HepG2 (cell line): ENCODE data around the gene COMP. TPM values are rescaled to one million over a fixed set of nuclear protein-coding genes. Genes with fewer than 3 reads are reported as not detected.

ENCODE experiments used
- ATAC-seq: fragments of 200-7000 bp; cut with Tn5 transposase; 3 replicates; pipeline ENCODE4 v1.9.1; 2020; ENCODE audit warnings: mild to moderate bottlenecking, moderate library complexity
- BruUV-seq: library from RNA; stranded (reverse); fragments of 400-500 nt; replicated peaks from 2 replicates; lab custom pipeline; 2021; lab: Mats Ljungman, UMichigan
- CTCF ChIA-PET: fragments of 300-600 bp; formaldehyde crosslinking; extraction: SDS; loops from one replicate; lab custom pipeline; 2021; ENCODE audit warnings: low total read pairs, inconsistent platforms, low intra/inter-chr PET ratio; lab: Yijun Ruan, JAX
- POLR2A ChIA-PET: fragments of 350-600 bp; sonication (Branson Sonifier 250); formaldehyde crosslinking; loops from one replicate; lab custom pipeline; 2020; ENCODE audit warnings: antibody characterized with exemption, inconsistent platforms; lab: Yijun Ruan, JAX
- DNase-seq: peaks from one replicate; pipeline ENCODE4 v3.0.0-alpha.2; 2015; ENCODE audit warnings: low spot score
- FAIRE-seq: peaks from 3 replicates; lab custom pipeline; 2011; peaks lifted over from hg19 to GRCh38; lab: Jason Lieb, UNC
- H2AFZ ChIP-seq: one replicate; pipeline ENCODE4 v1.6.1; 2011; ENCODE audit warnings: low read length, inconsistent platforms
- H3K27ac ChIP-seq: fragments of 300-600 bp; 3 replicates; pipeline ENCODE4 v1.8.0; 2011; ENCODE audit warnings: mixed run types, mild to moderate bottlenecking, mixed read lengths, low read length, inconsistent platforms; ENCODE audit not compliant: insufficient read depth; ENCODE audit errors: extremely low read length
- H3K27me3 ChIP-seq, 2 experiments: fragments of 200-600 bp in 1 of 2; 2 replicates in 1 of 2; 3 replicates in 1 of 2; pipeline versions ENCODE4 v1.6.0 to v1.8.0; 2011; ENCODE audit warnings: low read length in 2 of 2, mild to moderate bottlenecking in 2 of 2, moderate library complexity in 2 of 2, inconsistent platforms in 1 of 2; ENCODE audit not compliant: insufficient read depth in 2 of 2, control insufficient read depth in 1 of 2
- H3K36me3 ChIP-seq, 2 experiments: fragments of 200-600 bp in 1 of 2; replicated peaks in 1 of 2; 2 replicates in 1 of 2; 3 replicates in 1 of 2; pipeline versions ENCODE4 v1.5.1 to v1.8.0; 2011; ENCODE audit warnings: low read length in 2 of 2, inconsistent platforms in 1 of 2; ENCODE audit not compliant: insufficient read depth in 2 of 2, control insufficient read depth in 1 of 2
- H3K4me1 ChIP-seq: 2 replicates; pipeline ENCODE4 v1.5.1; 2012; ENCODE audit warnings: low read length, inconsistent platforms; ENCODE audit not compliant: insufficient read depth
- H3K4me2 ChIP-seq: 2 replicates; pipeline ENCODE4 v1.6.0; 2011; ENCODE audit warnings: low read depth, low read length, inconsistent platforms
- H3K4me3 ChIP-seq, 3 experiments: fragments of 200-600 bp in 1 of 3; sonication (generic), shearing (Covaris generic) in 1 of 3; replicated peaks in 1 of 3; 2 replicates each; pipeline ENCODE4 v1.5.1; 2011 to 2016; ENCODE audit warnings: low read length in 3 of 3, inconsistent platforms in 2 of 3, low read depth in 2 of 3, mild to moderate bottlenecking in 2 of 3, control low read depth in 1 of 3, mixed read lengths in 1 of 3; ENCODE audit not compliant: insufficient read depth in 1 of 3
- H3K79me2 ChIP-seq: one replicate; pipeline ENCODE4 v1.6.1; 2011; ENCODE audit warnings: low read length, inconsistent platforms; ENCODE audit not compliant: insufficient read depth
- H3K9ac ChIP-seq: 2 replicates; pipeline ENCODE4 v1.6.0; 2011; ENCODE audit warnings: mild to moderate bottlenecking, low read depth, low read length, inconsistent platforms; ENCODE audit not compliant: insufficient read depth
- H3K9me3 ChIP-seq: 2 replicates; pipeline ENCODE4 v1.5.1; 2012; ENCODE audit warnings: mild to moderate bottlenecking, low read length
- H4K20me1 ChIP-seq: 2 replicates; pipeline ENCODE4 v1.6.0; 2011; ENCODE audit warnings: inconsistent platforms, mild to moderate bottlenecking, low read length, moderate library complexity; ENCODE audit not compliant: insufficient read depth
- BCLAF1 ChIP-seq: fragments of 450-650 bp; IDR thresholded peaks from 2 replicates; pipeline ENCODE4 v1.6.1; 2017; ENCODE audit warnings: mild to moderate bottlenecking
- CEBPG ChIP-seq: IDR thresholded peaks from 2 replicates; pipeline ENCODE4 v1.6.1; 2016
- E2F1 ChIP-seq: sonication (generic); formaldehyde crosslinking; IDR thresholded peaks from 2 replicates; pipeline ENCODE4 v1.5.0; 2020; ENCODE audit warnings: missing genetic modification reagents
- EZH2 ChIP-seq: conservative IDR thresholded peaks from 2 replicates; pipeline ENCODE4 v1.6.1; 2012; ENCODE audit warnings: mild to moderate bottlenecking, low read depth, low read length, moderate library complexity
- MED1 ChIP-seq: sonication (generic); formaldehyde crosslinking; IDR thresholded peaks from 2 replicates; pipeline ENCODE4 v1.4.0; 2020; ENCODE audit warnings: missing genetic modification reagents
- MIER2 ChIP-seq: IDR thresholded peaks from 2 replicates; pipeline ENCODE4 v1.6.1; 2016; ENCODE audit warnings: missing biosample characterization, missing genetic modification reagents
- MLXIP ChIP-seq: sonication (generic); formaldehyde crosslinking; IDR thresholded peaks from 2 replicates; pipeline ENCODE4 v1.9.0; 2021; ENCODE audit warnings: missing genetic modification reagents, borderline replicate concordance
- NCOA2 ChIP-seq: sonication (generic); formaldehyde crosslinking; IDR thresholded peaks from 2 replicates; pipeline ENCODE4 v1.8.0; 2022; ENCODE audit warnings: inconsistent platforms
- RARA ChIP-seq: IDR thresholded peaks from 2 replicates; pipeline ENCODE4 v1.6.1; 2016; ENCODE audit warnings: missing genetic modification reagents, missing compliant biosample characterization
- REXO4 ChIP-seq: sonication (generic); formaldehyde crosslinking; IDR thresholded peaks from 2 replicates; pipeline ENCODE4 v1.8.0; 2022; ENCODE audit warnings: missing genetic modification reagents, mild to moderate bottlenecking, borderline replicate concordance
- SOX5 ChIP-seq: IDR thresholded peaks from 2 replicates; pipeline ENCODE4 v1.6.1; 2016; ENCODE audit warnings: borderline replicate concordance
- TBX3 ChIP-seq: fragments of 450-650 bp; IDR thresholded peaks from 2 replicates; pipeline ENCODE4 v1.6.1; 2017; ENCODE audit warnings: antibody characterized with exemption, mild to moderate bottlenecking, inconsistent platforms, borderline replicate concordance
- TRIM24 ChIP-seq: sonication (generic); formaldehyde crosslinking; IDR thresholded peaks from 2 replicates; pipeline ENCODE4 v1.8.0; 2022; ENCODE audit warnings: mild to moderate bottlenecking, missing genetic modification reagents
- ZMYM3 ChIP-seq: sonication (generic); formaldehyde crosslinking; IDR thresholded peaks from 2 replicates; pipeline ENCODE4 v1.5.1; 2020; ENCODE audit warnings: mild to moderate bottlenecking, missing genetic modification reagents
- ZMYM4 ChIP-seq: sonication (generic); formaldehyde crosslinking; IDR thresholded peaks from 2 replicates; pipeline ENCODE4 v1.8.1; 2023; ENCODE audit warnings: mild to moderate bottlenecking, missing genetic modification reagents
- ZNF263 ChIP-seq: sonication (generic); formaldehyde crosslinking; IDR thresholded peaks from 2 replicates; pipeline ENCODE4 v1.4.0; 2020; ENCODE audit warnings: missing genetic modification reagents
- ZNF572 ChIP-seq: sonication (generic); formaldehyde crosslinking; IDR thresholded peaks from 2 replicates; pipeline ENCODE4 v1.5.1; 2020; ENCODE audit warnings: mild to moderate bottlenecking, missing genetic modification reagents
- ZNF691 ChIP-seq: sonication (generic); formaldehyde crosslinking; IDR thresholded peaks from 2 replicates; pipeline ENCODE4 v1.4.0; 2020; ENCODE audit warnings: missing genetic modification reagents, low read depth, mild to moderate bottlenecking, borderline replicate concordance
- ZNF703 ChIP-seq: sonication (generic); formaldehyde crosslinking; IDR thresholded peaks from 2 replicates; pipeline ENCODE4 v1.5.1; 2020; ENCODE audit warnings: missing genetic modification reagents, mild to moderate bottlenecking, moderate library complexity, borderline replicate concordance
- WGBS: methylation state at CpG from one replicate; pipeline ENCODE4 v1.1.6; 2017; ENCODE audit warnings: low lambda C conversion rate; 5-methylcytosine and 5-hydroxymethylcytosine counted together
- in situ Hi-C: cut with HindIII; loops from 2 replicates; pipeline ENCODE4 v1.10.0; 2017; ENCODE audit warnings: low pct_unique_long_range_greater_than_20kb; ENCODE audit not compliant: extremely low pct_ligation_motif_present
- intact Hi-C: fragments of 100-400 bp; cut with micrococcal nuclease; formaldehyde crosslinking; loops from one replicate; pipeline ENCODE4 v1.10.0; 2022; ENCODE audit not compliant: unreplicated experiment
- polyA plus RNA-seq, 8 experiments: library from polyadenylated mRNA; depleted of rRNA in 3 of 8; stranded (reverse) in 7 of 8; unstranded in 1 of 8; fragments of >200 nt; fragmentation: Illumina TruSeq in 4 of 8; extraction: Trizol in 4 of 8; gene quantifications; 2 replicates each; pipeline versions ENCODE4 v1.2.1 to v1.2.3, GENCODE V29; 2011 to 2016; ENCODE audit warnings: low read depth in 4 of 8, missing spikeins in 1 of 8, mixed read lengths in 1 of 8; ENCODE audit not compliant: insufficient read depth in 1 of 8
- total RNA-seq, 5 experiments: library from RNA; depleted of rRNA; stranded (reverse); fragments of >200 nt; fragmentation: Illumina TruSeq; extraction: Trizol; gene quantifications; 2 replicates each; pipeline ENCODE4 v1.2.3, GENCODE V29; 2016; ENCODE audit warnings: low read depth in 1 of 5

Gene COMP
- total and polyA plus RNA-seq, 2 of the 13 experiments (the other 11 are each of a cell fraction or from before 2014, with no cell fraction given): 0.04 to 0.13 TPM

GRCh38 chr19:18803550-18804138 lies 12.5 kb upstream of the COMP start:
- intact Hi-C loops: no loop called here
- TF ChIP-seq ZMYM3 (CRISPR knock-in tag) (peak; percentile 90), ZNF263 (CRISPR knock-in tag) (peak; percentile 84), EZH2 (no peak), ZNF572 (CRISPR knock-in tag) (0 out of 2 replicates have a peak, but pooled peaks have one; percentile 35), NCOA2 (0 out of 2 replicates have a peak, but pooled peaks have one; percentile 6), MED1 (CRISPR knock-in tag) (no peak), TBX3 (no peak), TRIM24 (no peak), SOX5 (CRISPR knock-in tag) (no peak), MLXIP (CRISPR knock-in tag) (no peak), REXO4 (CRISPR knock-in tag) (no peak), ZMYM4 (0 out of 2 replicates have a peak, but pooled peaks have one; percentile 17), ZNF691 (CRISPR knock-in tag) (no peak), CEBPG (no peak), MIER2 (CRISPR knock-in tag) (no peak), E2F1 (CRISPR knock-in tag) (no peak), BCLAF1 (no peak), ZNF703 (no peak), RARA (CRISPR knock-in tag) (peak; percentile 60)

More at GRCh38 chr19:18803550-18804138, 12.5 kb upstream of the COMP start:
- H3K9me3 ChIP-seq: no peaks in the 10 kb centered on the region
- no peak for FAIRE-seq
- no peaks in the 10 kb centered on the region for H4K20me1 ChIP-seq
- peak overlapping the region; percentile 61 for H3K4me2 ChIP-seq
- H3K4me3 ChIP-seq: peak overlapping the region in 1 of 3 experiments; percentile 39; a peak in 1 of 6 replicates
- no peak overlapping the region for H2AFZ ChIP-seq
- ChIA-PET POLR2A (no interaction called here), CTCF (no interaction called here)
- DNase-seq: no peak
- 19% methylated on average over 4 of the region's 5 CpGs for WGBS
- H3K4me1 ChIP-seq: peaks cover 67% of the 10 kb centered on the region
- peak; percentile 16 for ATAC-seq
- H3K36me3 ChIP-seq: no peaks in the 10 kb centered on the region
- H3K79me2 ChIP-seq: no peaks in the 10 kb centered on the region
- no TSS peak for BruUV-seq
- H3K9ac ChIP-seq: no peak overlapping the region
- in situ Hi-C loops: no loop called here
- no peak overlapping the region for H3K27ac ChIP-seq
- H3K27me3 ChIP-seq: peaks cover 0 to 16% of the 10 kb centered on the region in 2 experiments; a peak in 3 of 5 replicates
